Nephron (organoid): ENCODE data around the gene SNX30.
A peak's percentile ranks its signal among the peaks of the same experiment; 100 is the strongest.

Experiments used
- H3K27ac Mint-ChIP-seq, 3 experiments: 2 replicates each; pipeline ENCODE4 v1.8.0; 2020; ENCODE audit warnings: mixed read lengths in 3 of 3, mild to moderate bottlenecking in 2 of 3, moderate library complexity in 1 of 3
- H3K27me3 Mint-ChIP-seq: 2 replicates; pipeline ENCODE4 v1.8.0; 2021; ENCODE audit warnings: low read depth, mild to moderate bottlenecking, moderate library complexity, mixed read lengths
- H3K36me3 Mint-ChIP-seq: 2 replicates; pipeline ENCODE4 v1.8.0; 2020; ENCODE audit warnings: low read depth, mixed read lengths
- H3K4me1 Mint-ChIP-seq: 2 replicates; pipeline ENCODE4 v1.8.0; 2020; ENCODE audit warnings: mixed read lengths
- H3K4me3 Mint-ChIP-seq, 3 experiments: 2 replicates each; pipeline ENCODE4 v1.8.0; 2020; ENCODE audit warnings: mild to moderate bottlenecking in 3 of 3, mixed read lengths in 3 of 3, moderate library complexity in 2 of 3
- H3K9me3 Mint-ChIP-seq: 2 replicates; pipeline ENCODE4 v1.8.0; 2020; ENCODE audit warnings: mixed read lengths
- CTCF ChIP-seq, 3 experiments: fragments of 200-600 bp; sonication (generic); IDR thresholded peaks; one replicate each; pipeline ENCODE4 v1.5.0; 2021; ENCODE audit warnings: antibody characterized with exemption in 3 of 3; ENCODE audit not compliant: unreplicated experiment in 3 of 3

SNX30 gene

GRCh38 chr9:112870556-112870955 is 120.0 kb downstream of the SNX30 start:
- H3K9me3 Mint-ChIP-seq = no peaks in the 10 kb centered on the region
- peak overlapping the region in 1 of 3 experiments; percentile 76 for H3K27ac Mint-ChIP-seq
- TF ChIP-seq CTCF (IDR thresholded peaks at IDR 0.05; ENCODE audit: unreplicated experiment in 3 of 3) = no peak
- H3K4me1 Mint-ChIP-seq = peaks cover 41% of the 10 kb centered on the region
- no peak overlapping the region for H3K4me3 Mint-ChIP-seq
- no peaks in the 10 kb centered on the region for H3K27me3 Mint-ChIP-seq
- H3K36me3 Mint-ChIP-seq = peaks cover 32% of the 10 kb centered on the region

GRCh38 chr9:112872019-112872418 is 121.5 kb downstream of the SNX30 start:
- Mint-ChIP-seq H3K4me3 (no peak overlapping the region), H3K27me3 (no peaks in the 10 kb centered on the region), H3K4me1 (peaks cover 35% of the 10 kb centered on the region), H3K27ac (no peak overlapping the region), H3K9me3 (no peaks in the 10 kb centered on the region), H3K36me3 (peaks cover 38% of the 10 kb centered on the region)
- TF ChIP-seq CTCF (IDR thresholded peaks at IDR 0.05; ENCODE audit: unreplicated experiment in 3 of 3) = no peak

- H3K4me1 Mint-ChIP-seq = peaks cover 18% of the 10 kb centered on the region
- no peak for TF ChIP-seq CTCF (IDR thresholded peaks at IDR 0.05; ENCODE audit: unreplicated experiment in 3 of 3)
- no peak overlapping the region for H3K27ac Mint-ChIP-seq
- no peaks in the 10 kb centered on the region for H3K27me3 Mint-ChIP-seq
- no peak overlapping the region for H3K4me3 Mint-ChIP-seq
- peaks cover 29% of the 10 kb centered on the region for H3K36me3 Mint-ChIP-seq
- no peaks in the 10 kb centered on the region for H3K9me3 Mint-ChIP-seq
These were observed 123.3 kb downstream of the SNX30 start for GRCh38 chr9:112873773-112874405.

- Mint-ChIP-seq H3K36me3 (peaks cover 31% of the 10 kb centered on the region), H3K4me3 (no peak overlapping the region), H3K27ac (no peak overlapping the region), H3K9me3 (no peaks in the 10 kb centered on the region), H3K27me3 (no peaks in the 10 kb centered on the region), H3K4me1 (no peaks in the 10 kb centered on the region)
- no peak for TF ChIP-seq CTCF (IDR thresholded peaks at IDR 0.05; ENCODE audit: unreplicated experiment in 3 of 3)
These were observed 128.2 kb downstream of the SNX30 start for GRCh38 chr9:112878752-112879151.

- no peak overlapping the region for H3K4me3 Mint-ChIP-seq
- H3K9me3 Mint-ChIP-seq = no peaks in the 10 kb centered on the region
- H3K36me3 Mint-ChIP-seq = peaks cover 31% of the 10 kb centered on the region
- H3K27me3 Mint-ChIP-seq = no peaks in the 10 kb centered on the region
- H3K4me1 Mint-ChIP-seq = peaks cover 7% of the 10 kb centered on the region
- TF ChIP-seq CTCF (IDR thresholded peaks at IDR 0.05; ENCODE audit: unreplicated experiment in 3 of 3) = no peak
- H3K27ac Mint-ChIP-seq = no peak overlapping the region
These were observed 130.1 kb downstream of the SNX30 start for GRCh38 chr9:112880650-112881049.

- H3K27me3 Mint-ChIP-seq = no peaks in the 10 kb centered on the region
- H3K27ac Mint-ChIP-seq = no peak overlapping the region
- H3K9me3 Mint-ChIP-seq = no peaks in the 10 kb centered on the region
- H3K4me3 Mint-ChIP-seq = no peak overlapping the region
- H3K4me1 Mint-ChIP-seq = peaks cover 7% of the 10 kb centered on the region
- no peak for TF ChIP-seq CTCF (IDR thresholded peaks at IDR 0.05; ENCODE audit: unreplicated experiment in 3 of 3)
- peaks cover 25% of the 10 kb centered on the region for H3K36me3 Mint-ChIP-seq
These were observed 130.8 kb downstream of the SNX30 start for GRCh38 chr9:112881331-112881730.
